Measurements from ENCODE around the gene MPZL1.
"Not testable (repeated sequence)": the region's sequence is repeated elsewhere in the genome, so short reads cannot be mapped to it uniquely, and the experiment has no call there.

MPZL1 gene

GRCh38 chr1:167715157-167715999 lies 6.4 kb upstream of the MPZL1 start:
- peak; percentile 64 to 94 for DNase-seq (ENCODE audit: low read depth in 1 of 2, low spot score in 1 of 2)
- in situ Hi-C loops (cut with HindIII; ENCODE audit: low pct_unique_long_range_greater_than_20kb, low sequenced_read_pairs): no loop called here
- no peak for TF ChIP-seq JUND (IDR thresholded peaks at IDR 0.05; ENCODE audit: low read depth)

DNA sequence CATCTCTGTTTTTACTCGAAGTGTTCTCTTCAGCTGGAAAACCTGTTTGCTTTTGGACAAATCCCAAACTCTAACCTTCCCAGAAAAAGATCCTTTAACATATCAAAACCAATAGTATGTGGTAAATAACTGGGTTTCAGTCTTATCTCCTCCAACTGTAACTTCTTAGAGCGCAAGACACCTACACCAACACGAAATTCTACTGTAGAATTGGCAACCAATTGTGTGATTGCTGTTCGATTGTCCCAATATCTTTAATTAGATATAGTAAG lies 5.8 kb upstream of the MPZL1 start:
- no peak for DNase-seq (ENCODE audit: low read depth in 1 of 2, low spot score in 1 of 2)
- in situ Hi-C loops (cut with HindIII; ENCODE audit: low pct_unique_long_range_greater_than_20kb, low sequenced_read_pairs): no loop called here
- TF ChIP-seq JUND (IDR thresholded peaks at IDR 0.05; ENCODE audit: low read depth): no peak

- in situ Hi-C loops (cut with HindIII; ENCODE audit: low pct_unique_long_range_greater_than_20kb, low sequenced_read_pairs): no loop called here
- no peak for TF ChIP-seq JUND (IDR thresholded peaks at IDR 0.05; ENCODE audit: low read depth)
Measured at GRCh38 chr1:167717351-167717750, 4.4 kb upstream of the MPZL1 start.

GRCh38 chr1:167718914-167719691 lies 2.7 kb upstream of the MPZL1 start:
- TF ChIP-seq JUND (IDR thresholded peaks at IDR 0.05; ENCODE audit: low read depth): no peak
- in situ Hi-C loops (cut with HindIII; ENCODE audit: low pct_unique_long_range_greater_than_20kb, low sequenced_read_pairs): no loop called here
- DNase-seq (ENCODE audit: low read depth in 1 of 2, low spot score in 1 of 2): no peak

More at GRCh38 chr1:167717351-167717750, 4.4 kb upstream of the MPZL1 start:
- no peak for DNase-seq (ENCODE audit: low read depth in 1 of 2, low spot score in 1 of 2)

DNA sequence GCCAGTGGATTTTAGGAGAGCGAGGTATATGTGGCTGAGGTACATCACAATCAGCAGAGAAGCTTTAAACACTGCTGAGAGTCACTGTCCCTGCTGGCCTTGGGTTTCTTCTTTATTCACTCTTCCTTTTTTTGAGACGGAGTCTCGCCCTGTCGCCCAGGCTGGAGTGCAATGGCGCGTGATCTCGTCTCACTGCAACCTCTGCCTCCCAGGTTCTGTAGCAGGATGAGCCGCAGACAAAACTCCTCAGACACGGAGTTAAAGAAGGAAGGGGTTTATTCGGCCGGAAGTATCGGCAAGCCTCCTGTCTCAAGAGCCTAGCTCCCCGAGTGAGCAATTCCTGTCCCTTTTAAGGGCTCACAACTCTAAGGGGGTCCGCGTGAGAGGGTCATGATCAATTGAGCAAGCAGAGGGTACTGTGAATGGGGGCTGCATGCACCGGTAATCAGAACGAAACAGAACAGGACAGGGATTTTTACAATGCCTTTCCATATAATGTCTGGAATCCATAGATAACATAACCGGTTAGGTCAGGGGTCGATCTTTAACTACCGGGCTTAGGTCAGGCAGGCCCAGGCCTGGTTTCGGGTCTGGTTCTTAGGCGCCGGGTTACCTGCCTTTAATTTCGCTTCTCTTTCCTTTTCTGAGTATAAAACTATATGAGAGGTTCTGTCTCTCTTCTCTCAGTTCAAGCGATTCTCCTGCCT lies 1.9 kb upstream of the MPZL1 start:
- in situ Hi-C loops (cut with HindIII; ENCODE audit: low pct_unique_long_range_greater_than_20kb, low sequenced_read_pairs): not testable (repeated sequence)

GRCh38 chr1:167720965-167721616 lies 691 bp upstream of the MPZL1 start:
- in situ Hi-C loops (cut with HindIII; ENCODE audit: low pct_unique_long_range_greater_than_20kb, low sequenced_read_pairs): no loop called here
- no peak for TF ChIP-seq JUND (IDR thresholded peaks at IDR 0.05; ENCODE audit: low read depth)
- peak; percentile 49 to 71 for DNase-seq (ENCODE audit: low read depth in 1 of 2, low spot score in 1 of 2)

More for the DNA sequence above, 1.9 kb upstream of the MPZL1 start:
- DNase-seq (ENCODE audit: low read depth in 1 of 2, low spot score in 1 of 2): not testable (repeated sequence)

DNA sequence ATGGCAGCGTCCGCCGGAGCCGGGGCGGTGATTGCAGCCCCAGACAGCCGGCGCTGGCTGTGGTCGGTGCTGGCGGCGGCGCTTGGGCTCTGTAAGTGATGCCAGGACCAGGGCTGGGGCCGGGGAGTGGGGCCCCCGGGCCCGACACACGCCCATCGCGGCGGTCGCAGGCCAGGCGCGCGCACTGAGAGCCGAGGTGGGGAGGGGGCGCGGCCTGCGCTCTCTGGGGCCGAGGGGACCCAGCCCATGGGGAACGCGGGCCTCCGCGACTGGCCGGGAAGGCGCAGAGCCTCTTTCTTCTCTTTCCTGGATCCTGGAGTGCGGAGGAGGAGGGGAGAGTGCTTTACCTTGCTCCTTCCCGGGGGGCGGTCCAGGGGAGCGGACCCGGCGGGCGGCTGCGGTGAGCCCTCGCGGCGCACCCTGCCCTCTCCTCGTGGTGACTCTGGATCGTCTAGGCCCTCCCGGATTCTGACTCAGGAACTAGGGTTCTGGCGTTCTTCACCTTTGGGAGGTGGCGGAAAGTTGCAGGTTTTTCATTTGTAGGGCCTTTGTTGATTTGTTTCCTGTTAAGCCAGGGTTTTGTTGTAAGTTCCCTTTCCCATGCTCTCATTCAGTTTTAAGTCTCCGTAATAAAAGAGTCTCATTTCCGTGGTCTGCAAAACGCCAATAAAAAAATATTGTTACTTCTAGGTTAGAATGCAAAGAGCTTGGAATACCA lies 529 bp downstream of the MPZL1 start:
- DNase-seq (ENCODE audit: low read depth in 1 of 2, low spot score in 1 of 2): peak; percentile 50 to 57
- in situ Hi-C loops (cut with HindIII; ENCODE audit: low pct_unique_long_range_greater_than_20kb, low sequenced_read_pairs): no loop called here
- no peak for TF ChIP-seq JUND (IDR thresholded peaks at IDR 0.05; ENCODE audit: low read depth)

DNA sequence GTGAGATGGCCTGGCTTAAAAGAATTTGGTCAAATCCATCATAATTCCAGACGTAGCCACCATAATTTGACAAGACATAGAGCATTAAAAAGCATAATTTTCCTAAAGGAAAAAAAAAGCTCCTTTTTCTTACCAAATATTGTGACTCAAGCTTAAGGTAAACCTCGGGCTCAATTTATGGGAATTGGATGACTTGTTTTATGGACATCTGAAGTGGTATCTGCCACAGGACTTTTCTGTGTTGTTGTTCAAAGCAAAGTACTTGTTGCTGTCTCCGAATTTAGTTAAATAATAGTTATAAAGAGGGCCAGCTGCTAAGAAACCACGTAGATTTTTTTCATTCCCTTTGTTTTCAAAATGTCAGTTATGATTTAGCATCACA lies 1.1 kb downstream of the MPZL1 start:
- in situ Hi-C loops (cut with HindIII; ENCODE audit: low pct_unique_long_range_greater_than_20kb, low sequenced_read_pairs): no loop called here
- TF ChIP-seq JUND (IDR thresholded peaks at IDR 0.05; ENCODE audit: low read depth): no peak
- DNase-seq (ENCODE audit: low read depth in 1 of 2, low spot score in 1 of 2): no peak

DNA sequence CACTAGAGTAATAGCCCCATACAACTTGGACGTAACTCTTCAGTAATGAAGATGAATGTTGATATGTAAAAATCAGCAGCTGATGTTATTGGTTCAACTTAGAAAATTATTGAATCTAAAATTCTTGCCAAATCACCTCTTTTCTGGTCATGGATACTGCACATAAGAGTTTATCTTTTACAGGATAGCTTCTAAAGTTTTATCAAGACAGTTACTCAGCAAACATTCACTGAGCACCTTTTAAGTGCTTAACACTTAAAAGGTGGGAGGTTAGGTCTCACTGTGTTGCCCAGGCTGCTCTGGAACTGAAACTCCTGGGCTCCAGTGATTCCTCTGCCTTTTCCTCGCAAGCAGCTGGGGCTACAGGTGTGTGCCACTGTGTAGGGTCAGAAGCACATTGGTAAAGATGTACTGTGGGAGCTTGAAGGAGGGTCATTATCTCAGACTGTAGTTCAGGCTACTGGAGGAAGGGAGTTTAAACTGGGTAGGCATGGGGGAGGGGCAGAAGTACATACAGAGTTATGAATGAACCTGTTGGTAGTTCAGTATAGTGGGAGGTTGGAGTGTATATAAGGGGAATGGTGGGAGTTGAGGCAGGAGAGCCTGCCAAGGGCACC lies 2.0 kb downstream of the MPZL1 start:
- no peak for TF ChIP-seq JUND (IDR thresholded peaks at IDR 0.05; ENCODE audit: low read depth)
- no peak for DNase-seq (ENCODE audit: low read depth in 1 of 2, low spot score in 1 of 2)
- in situ Hi-C loops (cut with HindIII; ENCODE audit: low pct_unique_long_range_greater_than_20kb, low sequenced_read_pairs): no loop called here

- no peak for TF ChIP-seq JUND (IDR thresholded peaks at IDR 0.05; ENCODE audit: low read depth)
- in situ Hi-C loops (cut with HindIII; ENCODE audit: low pct_unique_long_range_greater_than_20kb, low sequenced_read_pairs): no loop called here
- no peak for DNase-seq (ENCODE audit: low read depth in 1 of 2, low spot score in 1 of 2)
Measured at GRCh38 chr1:167726008-167726407, 4.2 kb downstream of the MPZL1 start.

DNA sequence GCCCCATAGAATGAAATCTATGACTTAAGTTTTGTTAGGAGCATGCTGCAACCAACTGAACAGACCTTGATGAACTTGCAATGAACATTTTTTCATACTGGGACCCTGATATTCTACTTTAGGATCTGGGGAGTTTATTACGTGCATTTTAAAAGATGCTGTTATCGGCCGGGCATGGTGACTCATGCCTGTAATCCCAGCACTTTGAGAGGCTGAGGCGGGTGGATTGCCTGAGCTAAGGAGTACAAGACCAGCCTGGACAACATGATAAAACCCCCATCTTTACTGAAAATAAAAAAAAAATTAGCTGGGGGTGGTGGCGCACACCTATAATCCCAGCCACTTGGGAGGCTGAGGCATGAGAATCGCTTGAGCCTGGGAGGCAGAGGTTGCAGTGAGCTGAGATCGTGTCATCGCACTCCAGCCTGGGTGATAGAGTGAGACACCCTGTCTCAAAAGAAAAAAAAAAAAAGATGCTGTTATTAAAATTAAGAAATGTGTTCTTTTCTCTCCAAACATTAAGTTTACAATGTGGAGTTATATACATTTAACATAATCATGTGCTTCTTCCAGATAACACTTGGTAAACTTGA lies 7.1 kb downstream of the MPZL1 start:
- in situ Hi-C loops (cut with HindIII; ENCODE audit: low pct_unique_long_range_greater_than_20kb, low sequenced_read_pairs): no loop called here
- DNase-seq (ENCODE audit: low read depth in 1 of 2, low spot score in 1 of 2): no peak
- no peak for TF ChIP-seq JUND (IDR thresholded peaks at IDR 0.05; ENCODE audit: low read depth)
